Ishikawa (cell line): ENCODE results near the gene CAMK1G.

Experiments
- CEBPB ChIP-seq: IDR thresholded peaks from 2 replicates; pipeline ENCODE4 v1.6.1; 2012
- CREB1 ChIP-seq: IDR thresholded peaks from 2 replicates; pipeline ENCODE4 v1.6.1; 2012; ENCODE audit warnings: low read depth
- EGR1 ChIP-seq: IDR thresholded peaks from 2 replicates; pipeline ENCODE4 v1.6.1; 2012
- EP300 ChIP-seq: IDR thresholded peaks from 2 replicates; pipeline ENCODE4 v1.6.1; 2012; ENCODE audit warnings: borderline replicate concordance
- FOXM1 ChIP-seq: IDR thresholded peaks from 2 replicates; pipeline ENCODE4 v1.6.1; 2012; ENCODE audit warnings: low read depth, borderline replicate concordance
- NFIC ChIP-seq: IDR thresholded peaks from 2 replicates; pipeline ENCODE4 v1.6.1; 2012
- RAD21 ChIP-seq: IDR thresholded peaks from 2 replicates; pipeline ENCODE4 v1.6.1; 2012; ENCODE audit warnings: low read depth
- TAF1 ChIP-seq: IDR thresholded peaks from 2 replicates; pipeline ENCODE4 v1.6.1; 2012; ENCODE audit warnings: low read depth, mild to moderate bottlenecking
- TCF12 ChIP-seq: IDR thresholded peaks from 2 replicates; pipeline ENCODE4 v1.6.1; 2012; ENCODE audit warnings: low read depth
- TEAD4 ChIP-seq: IDR thresholded peaks from 2 replicates; pipeline ENCODE4 v1.6.1; 2012
- YY1 ChIP-seq: IDR thresholded peaks from 2 replicates; pipeline ENCODE4 v1.6.1; 2012; ENCODE audit warnings: low read depth
- ZBTB7A ChIP-seq: IDR thresholded peaks from 2 replicates; pipeline ENCODE4 v1.6.1; 2012; ENCODE audit warnings: low read depth
- TF ChIP-seq, protein P1 (sequence below): IDR thresholded peaks from 2 replicates; pipeline ENCODE4 v1.6.1; 2012
- TF ChIP-seq, protein P2 (sequence below): IDR thresholded peaks from 2 replicates; pipeline ENCODE4 v1.6.1; 2012
- TF ChIP-seq, protein P3 (sequence below): IDR thresholded peaks from 2 replicates; pipeline ENCODE4 v1.6.1; 2012; ENCODE audit warnings: low read depth, mild to moderate bottlenecking

Gene CAMK1G

DNA sequence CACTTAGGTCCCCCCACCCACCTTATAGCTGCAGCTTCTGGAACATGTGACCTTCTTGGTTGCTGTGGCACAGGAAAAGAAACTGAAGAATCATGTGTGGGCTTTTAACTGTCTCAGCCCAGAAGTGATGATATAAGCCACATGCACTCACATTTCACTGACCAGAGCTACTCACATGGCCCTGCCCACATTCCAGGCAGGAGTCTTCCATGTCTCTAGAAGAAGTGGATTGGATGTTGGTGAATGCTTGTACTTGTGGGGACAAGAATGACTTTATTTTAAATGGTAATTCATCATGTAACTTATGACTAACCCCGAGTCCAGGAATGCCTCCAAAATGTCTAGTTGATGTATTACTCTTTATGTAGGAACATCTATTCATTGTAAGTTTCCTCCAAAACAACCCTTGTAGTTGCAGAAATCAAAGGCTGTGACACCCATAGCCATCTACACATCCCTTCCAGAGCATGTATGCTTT lies 15.8 kb upstream of the CAMK1G start:
- TF ChIP-seq EGR1 (no peak), EP300 (no peak), NFIC (no peak), TEAD4 (peak; percentile 51)

DNA sequence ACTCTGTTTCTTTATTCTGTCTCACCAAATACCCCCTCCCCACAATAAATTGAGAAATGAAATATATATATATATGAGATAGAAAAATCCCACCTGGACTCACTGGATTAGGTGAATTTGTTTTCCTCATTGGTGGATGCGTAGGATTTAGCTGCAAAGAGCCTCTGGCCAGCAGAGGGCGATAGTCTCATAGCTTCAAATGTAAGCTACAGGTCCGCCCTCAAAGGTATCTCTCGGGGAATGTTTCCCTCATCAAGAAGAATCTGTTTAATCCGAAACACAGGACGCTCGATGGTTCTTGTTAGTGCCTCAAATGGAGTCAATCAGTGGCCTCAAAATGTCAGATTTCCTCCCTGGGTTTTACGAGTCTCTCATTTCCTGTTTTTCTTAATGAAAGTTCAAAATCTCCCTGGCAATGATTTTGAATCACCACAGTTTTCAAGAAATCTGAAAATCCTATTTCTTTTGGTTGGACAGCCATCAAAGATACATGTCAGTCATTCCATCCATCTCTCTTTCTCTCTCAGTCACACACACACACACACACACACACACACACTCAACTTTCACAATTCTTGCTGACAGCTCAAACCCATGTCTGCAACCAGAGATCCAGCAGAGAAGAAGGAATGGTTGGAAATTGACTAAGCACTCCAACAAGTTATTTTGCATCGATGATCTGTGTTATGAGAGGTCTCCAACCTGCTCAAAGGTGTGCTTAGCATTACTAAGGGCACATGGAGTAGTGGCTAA lies 13.9 kb upstream of the CAMK1G start:
- TF ChIP-seq RAD21, result peak; percentile 77
- TF ChIP-seq ZBTB7A, result no peak
- TF ChIP-seq, protein P1, sequence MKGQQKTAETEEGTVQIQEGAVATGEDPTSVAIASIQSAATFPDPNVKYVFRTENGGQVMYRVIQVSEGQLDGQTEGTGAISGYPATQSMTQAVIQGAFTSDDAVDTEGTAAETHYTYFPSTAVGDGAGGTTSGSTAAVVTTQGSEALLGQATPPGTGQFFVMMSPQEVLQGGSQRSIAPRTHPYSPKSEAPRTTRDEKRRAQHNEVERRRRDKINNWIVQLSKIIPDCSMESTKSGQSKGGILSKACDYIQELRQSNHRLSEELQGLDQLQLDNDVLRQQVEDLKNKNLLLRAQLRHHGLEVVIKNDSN, result no peak
- TF ChIP-seq TEAD4, result 0 out of 2 replicates have a peak, but pooled peaks have one; percentile 26
- no peak for TF ChIP-seq NFIC

DNA sequence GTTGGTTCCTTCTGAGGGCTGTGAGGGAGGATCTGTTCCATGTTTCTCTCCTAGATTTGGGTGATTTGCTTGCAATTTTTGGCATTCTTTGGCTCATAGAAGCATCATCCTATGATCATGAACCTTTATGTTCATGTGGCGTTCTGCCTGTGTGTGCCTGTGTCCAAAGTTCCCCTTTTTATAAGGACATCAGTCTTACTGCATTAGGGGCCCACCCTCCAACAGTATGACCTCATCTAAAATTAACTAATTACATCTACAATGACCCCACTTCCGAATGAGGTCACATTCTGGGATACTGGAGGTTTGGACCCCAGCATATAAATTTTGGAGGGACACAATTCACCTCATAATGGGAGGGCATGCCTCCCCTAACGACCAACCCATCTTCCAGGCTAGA lies 12.8 kb upstream of the CAMK1G start:
- no peak for TF ChIP-seq TEAD4
- TF ChIP-seq CREB1, result no peak
- no peak for TF ChIP-seq FOXM1
- TF ChIP-seq ZBTB7A, result no peak

DNA sequence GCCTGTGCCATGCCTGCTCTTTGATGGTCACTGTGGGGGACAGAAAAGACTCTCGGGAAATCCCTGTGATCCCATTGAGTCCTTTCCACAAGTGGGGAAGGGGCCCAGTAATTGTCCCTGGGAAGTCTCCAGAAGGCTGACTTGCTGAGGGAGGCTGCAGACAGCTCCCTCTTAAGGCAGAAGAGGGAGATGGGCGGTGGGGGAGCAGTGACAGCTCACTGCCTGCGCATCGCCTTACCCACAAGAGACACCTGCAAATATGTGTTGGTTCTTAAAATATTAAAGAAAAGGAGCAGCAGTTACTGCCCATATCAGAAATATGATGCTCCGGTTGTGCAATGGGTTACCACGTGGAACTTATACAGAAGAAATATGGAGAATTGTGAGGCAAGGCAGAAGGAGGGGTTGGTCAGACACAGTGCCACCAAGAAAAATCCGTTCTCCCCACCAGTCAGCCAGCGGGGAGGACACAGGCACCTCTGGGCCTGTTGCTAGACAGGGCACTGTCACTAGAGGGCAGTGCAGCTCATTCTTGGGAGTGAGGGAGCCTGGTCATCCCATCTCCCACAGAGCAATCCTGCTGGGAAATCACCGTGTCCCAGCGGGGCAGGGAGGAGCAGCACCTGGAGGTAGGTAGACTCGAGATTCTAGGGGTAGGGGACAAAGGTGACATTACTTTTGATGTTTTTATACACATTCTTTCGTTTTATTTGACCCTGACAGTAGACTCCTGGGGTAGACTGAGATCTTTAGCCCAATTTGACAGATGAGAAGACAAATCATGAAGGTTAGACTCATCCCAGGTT lies 6.9 kb upstream of the CAMK1G start:
- TF ChIP-seq, protein P2, sequence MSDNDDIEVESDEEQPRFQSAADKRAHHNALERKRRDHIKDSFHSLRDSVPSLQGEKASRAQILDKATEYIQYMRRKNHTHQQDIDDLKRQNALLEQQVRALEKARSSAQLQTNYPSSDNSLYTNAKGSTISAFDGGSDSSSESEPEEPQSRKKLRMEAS, result no peak
- TF ChIP-seq ZBTB7A, result no peak
- 0 out of 2 replicates have a peak, but pooled peaks have one; percentile 31 for TF ChIP-seq TCF12
- no peak for TF ChIP-seq FOXM1
- peak; percentile 92 for TF ChIP-seq RAD21

DNA sequence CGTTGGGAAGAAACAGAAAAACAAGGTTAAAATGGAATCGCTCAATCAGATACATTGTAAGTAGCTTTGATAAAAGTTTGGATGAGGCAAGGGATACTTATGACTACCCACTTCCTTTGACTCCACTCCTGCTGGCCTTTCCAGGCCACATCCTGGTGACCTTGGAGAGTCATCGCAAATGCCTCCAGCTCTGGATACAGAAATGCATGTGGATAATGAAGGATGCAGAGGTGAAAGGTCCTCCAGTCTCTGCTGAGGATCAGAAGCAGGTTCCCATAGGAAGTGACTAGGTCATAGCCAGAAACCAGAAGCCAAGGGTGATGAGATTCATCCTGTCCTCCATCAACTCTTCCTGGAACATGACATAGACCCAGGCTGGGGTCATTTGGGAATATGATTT lies 6.2 kb upstream of the CAMK1G start:
- TF ChIP-seq, protein P1, result no peak
- TF ChIP-seq TEAD4 (no peak), ZBTB7A (no peak), TCF12 (no peak), EGR1 (no peak), NFIC (no peak), CREB1 (no peak)
- TF ChIP-seq, protein P2, result no peak

DNA sequence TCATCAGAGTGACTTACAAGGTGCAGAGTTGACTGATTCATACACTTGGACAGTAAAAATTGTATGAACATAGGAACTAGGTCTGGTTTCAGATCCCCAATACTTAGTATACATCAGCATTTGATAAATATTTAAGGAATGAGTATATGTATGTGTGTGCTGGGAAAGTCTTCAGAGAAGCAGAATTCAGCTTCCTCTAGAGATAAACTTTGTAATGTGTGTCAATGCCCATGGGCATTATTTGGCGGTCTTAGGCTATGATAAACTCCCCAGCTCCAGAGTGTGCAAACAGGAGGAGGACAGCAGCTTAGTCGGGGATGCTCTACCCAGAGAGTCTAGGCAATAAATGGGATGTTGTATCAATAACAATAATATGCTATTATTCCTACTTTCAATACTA lies 2.9 kb upstream of the CAMK1G start:
- TF ChIP-seq EGR1 (no peak), EP300 (no peak), RAD21 (no peak), TEAD4 (no peak), CREB1 (no peak), TAF1 (no peak), ZBTB7A (no peak), NFIC (no peak), CEBPB (no peak)
- TF ChIP-seq, protein P3, sequence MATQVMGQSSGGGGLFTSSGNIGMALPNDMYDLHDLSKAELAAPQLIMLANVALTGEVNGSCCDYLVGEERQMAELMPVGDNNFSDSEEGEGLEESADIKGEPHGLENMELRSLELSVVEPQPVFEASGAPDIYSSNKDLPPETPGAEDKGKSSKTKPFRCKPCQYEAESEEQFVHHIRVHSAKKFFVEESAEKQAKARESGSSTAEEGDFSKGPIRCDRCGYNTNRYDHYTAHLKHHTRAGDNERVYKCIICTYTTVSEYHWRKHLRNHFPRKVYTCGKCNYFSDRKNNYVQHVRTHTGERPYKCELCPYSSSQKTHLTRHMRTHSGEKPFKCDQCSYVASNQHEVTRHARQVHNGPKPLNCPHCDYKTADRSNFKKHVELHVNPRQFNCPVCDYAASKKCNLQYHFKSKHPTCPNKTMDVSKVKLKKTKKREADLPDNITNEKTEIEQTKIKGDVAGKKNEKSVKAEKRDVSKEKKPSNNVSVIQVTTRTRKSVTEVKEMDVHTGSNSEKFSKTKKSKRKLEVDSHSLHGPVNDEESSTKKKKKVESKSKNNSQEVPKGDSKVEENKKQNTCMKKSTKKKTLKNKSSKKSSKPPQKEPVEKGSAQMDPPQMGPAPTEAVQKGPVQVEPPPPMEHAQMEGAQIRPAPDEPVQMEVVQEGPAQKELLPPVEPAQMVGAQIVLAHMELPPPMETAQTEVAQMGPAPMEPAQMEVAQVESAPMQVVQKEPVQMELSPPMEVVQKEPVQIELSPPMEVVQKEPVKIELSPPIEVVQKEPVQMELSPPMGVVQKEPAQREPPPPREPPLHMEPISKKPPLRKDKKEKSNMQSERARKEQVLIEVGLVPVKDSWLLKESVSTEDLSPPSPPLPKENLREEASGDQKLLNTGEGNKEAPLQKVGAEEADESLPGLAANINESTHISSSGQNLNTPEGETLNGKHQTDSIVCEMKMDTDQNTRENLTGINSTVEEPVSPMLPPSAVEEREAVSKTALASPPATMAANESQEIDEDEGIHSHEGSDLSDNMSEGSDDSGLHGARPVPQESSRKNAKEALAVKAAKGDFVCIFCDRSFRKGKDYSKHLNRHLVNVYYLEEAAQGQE, result no peak
- TF ChIP-seq, protein P1, result no peak

DNA sequence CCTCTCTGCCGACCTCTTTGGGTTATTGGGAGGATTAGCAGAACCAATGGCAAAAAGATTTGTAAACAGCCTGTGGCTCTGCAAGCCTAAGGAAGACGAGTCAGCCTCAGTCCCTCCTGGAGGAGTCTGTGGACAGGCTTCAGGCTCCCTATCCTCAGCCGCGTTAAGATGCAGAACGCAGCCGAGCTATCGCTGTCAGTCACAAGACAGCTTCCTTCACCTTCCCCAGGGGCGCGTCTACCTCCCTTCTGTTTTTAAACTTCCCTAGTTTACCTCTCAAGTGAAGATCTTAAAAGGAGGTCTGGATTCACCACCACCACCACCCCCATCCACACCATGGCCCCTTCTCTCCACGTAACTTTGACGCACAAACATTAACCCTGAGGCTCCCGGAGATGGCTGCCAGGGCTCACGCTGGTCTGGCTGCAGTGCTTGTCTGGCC lies 738 bp downstream of the CAMK1G start:
- no peak for TF ChIP-seq TAF1
- no peak for TF ChIP-seq YY1
- TF ChIP-seq FOXM1, result no peak
- no peak for TF ChIP-seq EP300
- no peak for TF ChIP-seq RAD21
- no peak for TF ChIP-seq NFIC
- TF ChIP-seq, protein P1, result no peak
- no peak for TF ChIP-seq TEAD4
- TF ChIP-seq CEBPB, result no peak
- TF ChIP-seq CREB1, result no peak
- TF ChIP-seq ZBTB7A, result no peak
- TF ChIP-seq, protein P2, result no peak
- TF ChIP-seq TCF12, result no peak
- TF ChIP-seq, protein P3, result no peak
